GM12891 (cell line): Measurements from ENCODE around the gene DOCK10.
A peak's percentile ranks its signal among the peaks of the same experiment; 100 is the strongest.

Experiments
- DNase-seq: peaks from one replicate; pipeline ENCODE4 v3.0.0; 2011; ENCODE audit warnings: low spot score; ENCODE audit not compliant: insufficient read length
- FAIRE-seq: peaks from 2 replicates; lab custom pipeline; 2011; peaks lifted over from hg19 to GRCh38; lab: Jason Lieb, UNC
- PAX5 ChIP-seq: IDR thresholded peaks from 2 replicates; pipeline ENCODE4 v1.6.1; 2011; ENCODE audit warnings: low read length, moderate library complexity, mild to moderate bottlenecking; ENCODE audit not compliant: insufficient read depth, severe bottlenecking
- POLR2A ChIP-seq: IDR thresholded peaks from 2 replicates; pipeline ENCODE4 v1.6.1; 2011; ENCODE audit warnings: low read depth, low read length, control low read depth
- POLR2AphosphoS5 ChIP-seq: IDR thresholded peaks from 2 replicates; pipeline ENCODE4 v1.6.1; 2011; ENCODE audit warnings: low read depth, low read length, control low read depth
- POU2F2 ChIP-seq: IDR thresholded peaks from 2 replicates; pipeline ENCODE4 v1.6.1; 2011; ENCODE audit warnings: low read depth, mild to moderate bottlenecking, control low read depth, low read length, moderate library complexity
- SPI1 ChIP-seq: IDR thresholded peaks from 2 replicates; pipeline ENCODE4 v1.6.1; 2011; ENCODE audit warnings: low read depth, low read length, control low read depth
- TAF1 ChIP-seq: IDR thresholded peaks from 2 replicates; pipeline ENCODE4 v1.6.1; 2011; ENCODE audit warnings: low read depth, low read length, control low read depth

Gene DOCK10

DNA sequence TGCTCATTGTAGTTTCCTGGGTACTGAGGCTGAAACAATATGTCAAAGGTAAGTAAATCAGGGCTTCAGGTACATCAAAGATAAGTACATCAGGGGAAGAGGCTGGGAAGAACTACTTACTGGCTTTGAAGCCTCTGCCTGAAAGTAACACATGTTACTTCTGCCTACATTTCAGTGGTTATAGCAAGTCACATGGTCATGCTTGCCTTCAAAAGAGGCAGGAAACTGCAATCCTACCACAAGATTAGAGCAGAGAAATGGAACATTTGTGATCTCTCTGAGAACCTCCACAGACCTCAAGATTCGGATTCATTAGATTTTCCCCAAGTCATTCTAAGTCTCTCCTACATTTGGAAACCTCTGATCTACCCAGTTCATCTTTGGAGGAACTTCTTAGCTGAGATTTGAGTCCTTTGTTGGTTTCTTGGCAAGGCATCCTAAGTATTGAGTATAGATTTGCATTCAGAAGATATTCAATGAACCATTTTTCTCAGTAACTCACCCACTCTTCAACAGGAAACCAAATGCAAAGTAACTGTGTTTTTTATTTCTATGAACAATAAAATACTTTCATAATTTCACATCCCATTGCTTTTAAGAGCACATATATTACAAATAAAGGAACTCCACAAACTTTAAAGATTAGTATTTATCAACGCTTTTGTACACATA is 277.6 kb downstream of the DOCK10 start:
- TF ChIP-seq POLR2A, result no peak
- FAIRE-seq, result peak; percentile 85
- no peak for DNase-seq

DNA sequence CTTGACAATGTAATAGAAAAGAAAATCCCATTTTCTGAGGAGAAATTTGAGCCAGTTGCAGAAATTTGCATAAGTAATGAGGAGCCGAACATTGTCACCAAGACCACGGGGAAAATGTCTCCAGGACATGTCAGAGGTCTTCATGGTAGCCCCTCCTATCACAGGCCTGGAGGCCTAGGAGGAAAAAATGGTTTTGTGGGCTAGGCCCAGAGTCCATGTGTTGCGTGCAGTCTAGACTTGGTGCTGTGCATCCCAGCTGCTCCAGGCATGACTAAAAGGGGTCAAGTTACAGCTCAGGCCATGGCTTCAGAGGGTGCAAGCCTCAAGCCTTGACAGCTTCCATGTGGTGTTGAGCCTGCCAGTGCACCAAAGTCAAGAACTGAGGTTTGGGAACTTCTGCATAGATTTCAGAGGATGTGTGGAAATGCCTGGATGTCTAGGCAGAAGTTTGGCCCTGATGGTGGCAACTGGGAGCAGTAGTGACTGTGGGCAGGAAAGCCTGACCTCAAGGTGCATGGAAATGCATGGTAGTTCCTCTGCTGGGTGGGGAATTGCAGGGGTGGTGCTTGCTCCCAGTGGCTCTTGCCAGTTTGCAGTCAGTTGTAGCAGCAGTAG is 284.2 kb downstream of the DOCK10 start:
- DNase-seq (no peak), FAIRE-seq (no peak)
- no peak for TF ChIP-seq SPI1
- TF ChIP-seq PAX5, result no peak
- no peak for TF ChIP-seq POLR2A

GRCh38 chr2:224753743-224754540 is 288.3 kb downstream of the DOCK10 start:
- no peak for FAIRE-seq
- DNase-seq, result no peak
- no peak for TF ChIP-seq POLR2AphosphoS5
- TF ChIP-seq TAF1, result no peak

GRCh38 chr2:224751996-224752698 is 290.1 kb downstream of the DOCK10 start:
- FAIRE-seq (peak; percentile 58), DNase-seq (no peak)
- TF ChIP-seq SPI1, result peak; percentile 87
- TF ChIP-seq POU2F2, result no peak

GRCh38 chr2:224749136-224749535 is 293.1 kb downstream of the DOCK10 start:
- FAIRE-seq (no peak), DNase-seq (no peak)
- TF ChIP-seq TAF1 (no peak), POLR2AphosphoS5 (no peak), POLR2A (no peak), PAX5 (no peak), SPI1 (no peak), POU2F2 (no peak)

DNA sequence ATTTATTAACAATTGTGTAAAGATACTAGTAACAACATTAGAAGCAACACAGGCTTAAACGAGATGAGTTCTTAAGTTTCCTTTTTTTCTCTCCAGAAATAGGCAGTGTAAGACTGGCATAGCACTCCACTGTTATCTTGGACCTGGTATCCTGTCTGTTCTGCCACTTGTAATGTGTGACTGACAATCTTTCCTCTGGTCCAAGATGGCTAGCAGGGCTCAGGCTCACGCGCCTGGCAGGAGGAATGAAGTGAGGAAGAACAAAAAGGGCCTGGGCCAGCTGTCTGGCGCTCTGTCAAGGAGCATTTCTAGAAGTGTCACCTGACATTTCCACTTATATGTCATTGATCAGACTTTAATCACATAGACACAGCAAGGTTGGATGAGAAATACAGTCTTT is 294.5 kb downstream of the DOCK10 start:
- FAIRE-seq (no peak), DNase-seq (no peak)
- TF ChIP-seq POLR2AphosphoS5 (no peak), PAX5 (no peak)

DNA sequence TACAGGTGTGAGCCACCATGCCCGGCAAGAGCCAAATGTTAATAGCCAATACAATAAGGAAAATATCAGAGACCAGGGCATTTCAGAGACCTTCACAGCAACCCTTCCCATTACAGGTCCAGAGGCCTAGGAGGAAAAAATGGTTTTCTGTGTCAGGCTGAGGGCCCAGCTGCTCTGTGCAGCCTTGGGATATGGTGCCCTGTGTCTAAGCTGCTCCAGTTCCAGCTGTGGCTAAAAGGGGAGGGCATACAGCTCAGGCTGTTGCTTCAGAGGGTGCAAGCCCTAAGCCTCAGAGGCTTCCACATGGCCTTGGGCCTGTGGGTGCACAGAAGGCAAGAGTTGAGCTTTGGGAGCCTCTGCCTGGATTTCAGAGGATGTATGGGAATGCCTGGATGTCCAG is 306.0 kb downstream of the DOCK10 start:
- TF ChIP-seq SPI1, result no peak
- no peak for FAIRE-seq

GRCh38 chr2:224734949-224735348 is 307.3 kb downstream of the DOCK10 start:
- TF ChIP-seq PAX5, result no peak
- no peak for TF ChIP-seq POLR2AphosphoS5
- no peak for TF ChIP-seq POU2F2
- no peak for TF ChIP-seq TAF1
- peak; percentile 69 for TF ChIP-seq SPI1
- no peak for FAIRE-seq

More for the DNA sequence above, 306.0 kb downstream of the DOCK10 start:
- no peak for DNase-seq

GRCh38 chr2:224731665-224732064 is 310.6 kb downstream of the DOCK10 start:
- no peak for DNase-seq
- no peak for TF ChIP-seq TAF1
- no peak for TF ChIP-seq POU2F2
- no peak for TF ChIP-seq SPI1
- TF ChIP-seq POLR2A, result no peak
- no peak for TF ChIP-seq POLR2AphosphoS5
- TF ChIP-seq PAX5, result no peak
- no peak for FAIRE-seq

More at GRCh38 chr2:224734949-224735348, 307.3 kb downstream of the DOCK10 start:
- no peak for DNase-seq

DNA sequence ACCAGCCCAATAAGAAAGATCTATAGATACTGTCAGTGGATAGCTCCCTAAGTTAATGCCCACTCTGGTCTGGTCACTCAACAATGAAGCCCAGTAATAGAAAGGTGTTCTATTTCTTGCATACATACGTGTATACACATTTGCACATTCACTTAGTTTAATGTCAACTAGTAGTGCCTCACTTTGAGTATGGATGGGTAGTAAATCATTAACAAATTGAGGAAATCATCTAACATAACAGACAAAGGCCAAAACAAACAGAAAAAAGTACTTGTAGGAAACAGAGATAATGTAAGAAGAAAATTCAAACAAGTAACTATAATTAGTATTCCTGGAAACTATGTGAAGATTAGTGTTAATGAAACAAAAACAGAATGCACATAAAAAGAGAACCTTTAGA is 312.8 kb downstream of the DOCK10 start:
- FAIRE-seq (no peak), DNase-seq (no peak)
- TF ChIP-seq PAX5 (no peak), TAF1 (no peak), POLR2A (no peak), POU2F2 (no peak), SPI1 (no peak), POLR2AphosphoS5 (no peak)
